Measurements from ENCODE around the gene SLAIN2. TPM values are rescaled to one million over a fixed set of nuclear protein-coding genes. Genes with fewer than 3 reads are reported as not detected.

Gene SLAIN2
- total RNA-seq, 1 donor from 2014 or later, result 90.5 TPM

GRCh38 chr4:48400416-48400815 lies 59.1 kb downstream of the SLAIN2 start:
- no peak for FAIRE-seq
- peaks cover 24% of the 10 kb centered on the region for H3K36me3 Mint-ChIP-seq (ENCODE audit: low read depth, unreplicated experiment)

GRCh38 chr4:48403358-48403757 lies 62.0 kb downstream of the SLAIN2 start:
- Histone ChIP-seq H3K36me3 (ENCODE audit: insufficient read depth, low read length) (peaks cover 4% of the 10 kb centered on the region), H3K27me3 (ENCODE audit: insufficient read depth, low read length) (no peaks in the 10 kb centered on the region), H4K20me1 (ENCODE audit: insufficient read depth, low read length) (peaks cover 50% of the 10 kb centered on the region), H3K4me1 (ENCODE audit: insufficient read depth, low read length) (no peaks in the 10 kb centered on the region), H3K4me2 (ENCODE audit: low read length) (no peak overlapping the region), H2AFZ (ENCODE audit: low read depth, low read length) (no peak overlapping the region), H3K27ac (ENCODE audit: low read depth, low read length) (no peak overlapping the region), H3K9me3 (ENCODE audit: insufficient read depth, low read depth, low read length) (no peaks in the 10 kb centered on the region), H3K4me3 (ENCODE audit: insufficient read depth, low read depth, low read length) (no peak overlapping the region), H3K79me2 (ENCODE audit: insufficient read depth, low read length) (peaks cover 46% of the 10 kb centered on the region), H3K9ac (ENCODE audit: low read length) (no peak overlapping the region)
- FAIRE-seq, result no peak
- Mint-ChIP-seq H3K4me3 (ENCODE audit: unreplicated experiment) (no peak overlapping the region), H3K27me3 (ENCODE audit: low read depth, unreplicated experiment) (no peaks in the 10 kb centered on the region), H3K36me3 (ENCODE audit: low read depth, unreplicated experiment) (peaks cover 15% of the 10 kb centered on the region), H3K4me1 (ENCODE audit: low read depth, unreplicated experiment) (peaks cover 11% of the 10 kb centered on the region), H3K9me3 (ENCODE audit: unreplicated experiment) (no peaks in the 10 kb centered on the region), H3K27ac (ENCODE audit: unreplicated experiment) (no peak overlapping the region)
- DNase-seq (ENCODE audit: low read depth), result no peak
- TF ChIP-seq CTCF (IDR thresholded peaks at IDR 0.05; ENCODE audit: insufficient read depth, low read depth, low read length), result no peak
- no peak for TF ChIP-seq EZH2 (IDR thresholded peaks at IDR 0.05; ENCODE audit: insufficient read depth, low read length)

More at GRCh38 chr4:48400416-48400815, 59.1 kb downstream of the SLAIN2 start:
- Histone ChIP-seq H3K27ac (ENCODE audit: low read depth, low read length) (no peak overlapping the region), H2AFZ (ENCODE audit: low read depth, low read length) (no peak overlapping the region), H3K4me1 (ENCODE audit: insufficient read depth, low read length) (no peaks in the 10 kb centered on the region), H3K36me3 (ENCODE audit: insufficient read depth, low read length) (peaks cover 5% of the 10 kb centered on the region), H4K20me1 (ENCODE audit: insufficient read depth, low read length) (peaks cover 54% of the 10 kb centered on the region), H3K27me3 (ENCODE audit: insufficient read depth, low read length) (no peaks in the 10 kb centered on the region), H3K4me2 (ENCODE audit: low read length) (no peak overlapping the region), H3K9me3 (ENCODE audit: insufficient read depth, low read depth, low read length) (no peaks in the 10 kb centered on the region), H3K79me2 (ENCODE audit: insufficient read depth, low read length) (peaks cover 51% of the 10 kb centered on the region), H3K9ac (ENCODE audit: low read length) (no peak overlapping the region), H3K4me3 (ENCODE audit: insufficient read depth, low read depth, low read length) (no peak overlapping the region)
- Mint-ChIP-seq H3K4me1 (ENCODE audit: low read depth, unreplicated experiment) (peaks cover 11% of the 10 kb centered on the region), H3K27ac (ENCODE audit: unreplicated experiment) (no peak overlapping the region), H3K9me3 (ENCODE audit: unreplicated experiment) (peaks cover 2% of the 10 kb centered on the region), H3K4me3 (ENCODE audit: unreplicated experiment) (no peak overlapping the region), H3K27me3 (ENCODE audit: low read depth, unreplicated experiment) (no peaks in the 10 kb centered on the region)
- no peak for TF ChIP-seq CTCF (IDR thresholded peaks at IDR 0.05; ENCODE audit: insufficient read depth, low read depth, low read length)
- DNase-seq (ENCODE audit: low read depth), result no peak

GRCh38 chr4:48403779-48404178 lies 62.5 kb downstream of the SLAIN2 start:
- Histone ChIP-seq H4K20me1 (ENCODE audit: insufficient read depth, low read length) (peaks cover 50% of the 10 kb centered on the region), H3K4me1 (ENCODE audit: insufficient read depth, low read length) (no peaks in the 10 kb centered on the region), H3K79me2 (ENCODE audit: insufficient read depth, low read length) (peaks cover 45% of the 10 kb centered on the region), H2AFZ (ENCODE audit: low read depth, low read length) (no peak overlapping the region), H3K9ac (ENCODE audit: low read length) (no peak overlapping the region), H3K4me2 (ENCODE audit: low read length) (no peak overlapping the region), H3K36me3 (ENCODE audit: insufficient read depth, low read length) (peaks cover 4% of the 10 kb centered on the region), H3K27me3 (ENCODE audit: insufficient read depth, low read length) (no peaks in the 10 kb centered on the region), H3K27ac (ENCODE audit: low read depth, low read length) (no peak overlapping the region), H3K9me3 (ENCODE audit: insufficient read depth, low read depth, low read length) (no peaks in the 10 kb centered on the region), H3K4me3 (ENCODE audit: insufficient read depth, low read depth, low read length) (no peak overlapping the region)
- peaks cover 11% of the 10 kb centered on the region for H3K4me1 Mint-ChIP-seq (ENCODE audit: low read depth, unreplicated experiment)
- no peak for FAIRE-seq
- peaks cover 15% of the 10 kb centered on the region for H3K36me3 Mint-ChIP-seq (ENCODE audit: low read depth, unreplicated experiment)
- no peak overlapping the region for H3K4me3 Mint-ChIP-seq (ENCODE audit: unreplicated experiment)
- TF ChIP-seq EZH2 (IDR thresholded peaks at IDR 0.05; ENCODE audit: insufficient read depth, low read length) (no peak), CTCF (IDR thresholded peaks at IDR 0.05; ENCODE audit: insufficient read depth, low read depth, low read length) (no peak)
- DNase-seq (ENCODE audit: low read depth), result no peak
- no peaks in the 10 kb centered on the region for H3K27me3 Mint-ChIP-seq (ENCODE audit: low read depth, unreplicated experiment)
- no peak overlapping the region for H3K27ac Mint-ChIP-seq (ENCODE audit: unreplicated experiment)
- H3K9me3 Mint-ChIP-seq (ENCODE audit: unreplicated experiment), result no peaks in the 10 kb centered on the region
